Activated CD8-positive, alpha-beta T cell treated with anti-CD3 and anti-CD28 coated beads for 36 hours (primary cell): ENCODE results near the gene PLSCR3. TPM values are rescaled to one million over a fixed set of nuclear protein-coding genes. Genes with fewer than 3 reads are reported as not detected.
A peak's percentile ranks its signal among the peaks of the same experiment; 100 is the strongest.

Source experiments
- ATAC-seq: fragments of 200-7000 bp; cut with Tn5 transposase; one replicate; pipeline ENCODE4 v1.10.0; 2021; ENCODE audit warnings: mild to moderate bottlenecking, moderate library complexity
- CTCF ChIA-PET: fragments of 350-600 bp; sonication (Branson Sonifier 250); formaldehyde crosslinking; loops from one replicate; lab custom pipeline; 2021; ENCODE audit warnings: antibody characterized with exemption; lab: Charles Lee
- POLR2A ChIA-PET: fragments of 350-600 bp; sonication (Branson Sonifier 250); formaldehyde crosslinking; loops from one replicate; lab custom pipeline; 2021; ENCODE audit warnings: antibody characterized with exemption; lab: Charles Lee
- DNase-seq: peaks from one replicate; pipeline ENCODE4 v3.0.0-alpha.2; 2020
- H3K27ac Mint-ChIP-seq: one replicate; pipeline ENCODE4 v1.8.0; 2021; ENCODE audit warnings: mild to moderate bottlenecking, mixed read lengths
- H3K27me3 Mint-ChIP-seq: one replicate; pipeline ENCODE4 v1.8.0; 2021; ENCODE audit warnings: mixed read lengths
- H3K36me3 Mint-ChIP-seq: one replicate; pipeline ENCODE4 v1.8.0; 2021; ENCODE audit warnings: low read depth, mixed read lengths
- H3K4me1 Mint-ChIP-seq: one replicate; pipeline ENCODE4 v1.8.0; 2021; ENCODE audit warnings: low read depth, mixed read lengths
- H3K4me3 Mint-ChIP-seq: one replicate; pipeline ENCODE4 v1.8.0; 2021; ENCODE audit warnings: mild to moderate bottlenecking, moderate library complexity, mixed read lengths
- H3K9me3 Mint-ChIP-seq: one replicate; pipeline ENCODE4 v1.8.0; 2021; ENCODE audit warnings: mixed read lengths
- intact Hi-C: fragments of 100-400 bp; cut with micrococcal nuclease; formaldehyde crosslinking; loops from one replicate; pipeline ENCODE4 v1.10.0; 2022
- total RNA-seq, 2 experiments: library from RNA; stranded (reverse); gene quantifications; one replicate each; pipeline ENCODE4 v1.2.3, GENCODE V29; 2021
- TF ChIP-seq, protein P1 (sequence below): fragments of 200-600 bp; IDR thresholded peaks from one replicate; pipeline ENCODE4 v1.8.0; 2022; ENCODE audit warnings: antibody characterized with exemption, mild to moderate bottlenecking

Gene PLSCR3
- total RNA-seq, 2 experiments from 2014 or later = 62.6 to 71.1 TPM

DNA sequence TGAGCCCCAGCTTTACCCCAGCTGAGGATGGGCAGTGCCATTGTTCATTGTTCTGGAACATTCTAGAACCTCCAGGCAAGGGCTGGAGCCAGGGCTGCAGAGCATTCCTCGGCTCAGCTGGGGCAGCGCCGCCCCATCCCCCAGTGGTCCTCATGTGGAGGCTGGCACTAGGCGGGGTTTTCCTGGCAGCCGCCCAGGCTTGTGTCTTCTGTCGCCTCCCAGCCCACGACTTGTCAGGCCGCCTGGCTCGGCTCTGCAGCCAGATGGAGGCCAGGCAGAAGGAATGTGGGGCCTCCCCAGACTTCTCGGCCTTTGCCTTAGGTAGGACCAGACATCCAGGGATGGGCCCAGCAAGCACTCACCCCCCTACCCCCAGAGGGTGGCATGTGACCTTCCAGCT is 39.3 kb downstream of the PLSCR3 start, which contains the start of gene TMEM95:
Gene TMEM95, plus strand, starts transcription at position 104 of the 400 bp plus-strand sequence. Its CDS starts 49 bp downstream, at position 153.
- Mint-ChIP-seq H3K36me3 (peaks cover 21% of the 10 kb centered on the region), H3K9me3 (no peaks in the 10 kb centered on the region), H3K4me3 (peak within 1 kb of the TSS; percentile 87), H3K27ac (peak within 1 kb of the TSS; percentile 49), H3K4me1 (peaks cover 37% of the 10 kb centered on the region), H3K27me3 (no peaks in the 10 kb centered on the region)
- ChIA-PET POLR2A (interaction anchor here (0.6 to 1.5 kb wide), 7 partner anchors 49 to 332 kb away, joined by 3 to 7 read pairs (median 4); partner anchors contain the start of genes POLR2A, TMEM256 and TP53), CTCF (interaction anchor here (0.6 to 6.3 kb wide), 36 partner anchors 10 to 259 kb away, joined by 3 to 68 read pairs (median 7); partner anchors contain the start of genes ACAP1, SENP3, SOX15 and TMEM102)
- DNase-seq (no peak), ATAC-seq (no peak)
- TF ChIP-seq, protein P1, sequence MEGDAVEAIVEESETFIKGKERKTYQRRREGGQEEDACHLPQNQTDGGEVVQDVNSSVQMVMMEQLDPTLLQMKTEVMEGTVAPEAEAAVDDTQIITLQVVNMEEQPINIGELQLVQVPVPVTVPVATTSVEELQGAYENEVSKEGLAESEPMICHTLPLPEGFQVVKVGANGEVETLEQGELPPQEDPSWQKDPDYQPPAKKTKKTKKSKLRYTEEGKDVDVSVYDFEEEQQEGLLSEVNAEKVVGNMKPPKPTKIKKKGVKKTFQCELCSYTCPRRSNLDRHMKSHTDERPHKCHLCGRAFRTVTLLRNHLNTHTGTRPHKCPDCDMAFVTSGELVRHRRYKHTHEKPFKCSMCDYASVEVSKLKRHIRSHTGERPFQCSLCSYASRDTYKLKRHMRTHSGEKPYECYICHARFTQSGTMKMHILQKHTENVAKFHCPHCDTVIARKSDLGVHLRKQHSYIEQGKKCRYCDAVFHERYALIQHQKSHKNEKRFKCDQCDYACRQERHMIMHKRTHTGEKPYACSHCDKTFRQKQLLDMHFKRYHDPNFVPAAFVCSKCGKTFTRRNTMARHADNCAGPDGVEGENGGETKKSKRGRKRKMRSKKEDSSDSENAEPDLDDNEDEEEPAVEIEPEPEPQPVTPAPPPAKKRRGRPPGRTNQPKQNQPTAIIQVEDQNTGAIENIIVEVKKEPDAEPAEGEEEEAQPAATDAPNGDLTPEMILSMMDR = no peak
- intact Hi-C loops = loop anchor here (10.0 kb wide), 2 partner anchors 130 to 210 kb away; partner anchors contain the start of genes POLR2A, SENP3 and SLC35G6

DNA sequence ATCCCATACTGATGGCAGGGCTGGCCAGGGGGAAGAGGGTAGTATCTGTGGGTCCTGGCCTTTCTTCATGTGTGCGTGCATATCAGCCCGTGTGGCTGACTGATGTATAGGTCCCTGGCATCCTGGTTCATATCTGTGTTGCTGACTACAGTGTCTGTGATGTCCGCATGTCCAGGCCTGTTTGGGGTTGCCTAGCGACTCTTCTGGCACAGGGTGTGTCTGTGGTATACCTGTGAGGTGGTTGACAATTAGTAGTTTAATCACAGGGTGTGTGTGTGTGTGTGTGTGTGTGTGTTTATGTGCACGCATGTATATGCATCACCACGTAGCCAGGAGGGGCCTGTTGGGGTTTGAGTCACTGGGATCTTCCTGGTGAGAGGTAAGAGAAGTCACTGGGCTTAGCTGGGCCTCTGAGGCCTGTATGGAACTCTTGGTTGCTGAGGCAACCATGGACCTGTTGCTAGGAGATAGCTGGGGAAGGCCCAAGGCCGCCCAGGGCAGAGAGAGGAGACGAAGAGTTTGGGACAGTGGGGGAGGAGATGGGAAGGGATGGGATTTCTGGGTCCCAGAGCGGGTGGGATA is 40.0 kb downstream of the PLSCR3 start:
- peak; percentile 76 for DNase-seq
- H3K27me3 Mint-ChIP-seq = no peaks in the 10 kb centered on the region
- H3K4me1 Mint-ChIP-seq = peaks cover 43% of the 10 kb centered on the region
- CTCF ChIA-PET = interaction anchor here (1.1 to 6.3 kb wide), 11 partner anchors 18 to 235 kb away, joined by 3 to 68 read pairs (median 7); partner anchors contain the start of genes ACAP1, SENP3, SOX15 and TMEM102
- peaks cover 26% of the 10 kb centered on the region for H3K36me3 Mint-ChIP-seq
- H3K27ac Mint-ChIP-seq = peak overlapping the region; percentile 49
- POLR2A ChIA-PET = interaction anchor here (1.0 to 1.5 kb wide), 5 partner anchors 9 to 196 kb away, joined by 3 to 4 read pairs (median 3); partner anchors contain the start of gene TMEM256
- intact Hi-C loops = loop anchor here (5.0 to 10.0 kb wide), 3 partner anchors 83 to 210 kb away; partner anchors contain the start of genes FGF11, POLR2A, SENP3 and SLC35G6
- H3K9me3 Mint-ChIP-seq = no peaks in the 10 kb centered on the region
- ATAC-seq = peak; percentile 9
- TF ChIP-seq, protein P1 = no peak
- peak overlapping the region; percentile 87 for H3K4me3 Mint-ChIP-seq

DNA sequence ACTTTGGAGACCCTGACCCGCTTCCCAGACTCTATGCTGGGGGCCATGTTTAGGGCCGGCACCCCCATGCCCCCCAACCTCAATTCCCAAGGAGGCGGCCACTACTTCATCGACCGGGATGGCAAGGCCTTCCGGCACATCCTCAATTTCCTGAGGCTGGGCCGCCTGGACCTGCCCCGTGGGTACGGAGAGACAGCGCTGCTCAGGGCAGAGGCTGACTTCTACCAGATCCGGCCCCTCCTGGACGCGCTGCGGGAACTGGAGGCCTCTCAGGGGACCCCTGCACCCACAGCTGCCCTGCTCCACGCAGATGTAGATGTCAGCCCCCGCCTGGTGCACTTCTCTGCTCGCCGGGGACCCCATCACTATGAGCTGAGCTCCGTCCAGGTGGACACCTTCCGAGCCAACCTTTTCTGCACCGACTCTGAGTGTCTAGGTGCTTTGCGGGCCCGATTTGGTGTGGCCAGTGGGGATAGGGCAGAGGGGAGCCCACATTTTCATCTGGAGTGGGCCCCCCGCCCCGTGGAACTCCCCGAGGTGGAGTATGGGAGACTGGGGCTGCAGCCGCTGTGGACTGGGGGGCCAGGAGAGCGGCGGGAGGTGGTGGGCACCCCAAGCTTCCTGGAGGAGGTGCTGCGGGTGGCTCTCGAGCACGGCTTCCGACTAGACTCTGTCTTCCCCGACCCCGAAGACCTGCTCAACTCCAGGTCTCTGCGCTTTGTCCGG is 41.3 kb downstream of the PLSCR3 start:
- no peak for DNase-seq
- no peaks in the 10 kb centered on the region for H3K9me3 Mint-ChIP-seq
- ChIA-PET POLR2A (interaction anchor here (0.8 to 1.5 kb wide), 8 partner anchors 8 to 335 kb away, joined by 3 to 4 read pairs (median 3); no protein-coding TSS in a partner anchor), CTCF (interaction anchor here (0.7 to 6.3 kb wide), 9 partner anchors 15 to 237 kb away, joined by 3 to 68 read pairs (median 4); partner anchors contain the start of genes SOX15, TMEM102 and TNFSF13)
- TF ChIP-seq, protein P1 = no peak
- peak overlapping the region; percentile 82 for H3K27ac Mint-ChIP-seq
- H3K36me3 Mint-ChIP-seq = peaks cover 32% of the 10 kb centered on the region
- peaks cover 53% of the 10 kb centered on the region for H3K4me1 Mint-ChIP-seq
- no peak for ATAC-seq
- intact Hi-C loops = loop anchor here (5.0 to 10.0 kb wide), 3 partner anchors 84 to 212 kb away; partner anchors contain the start of genes FGF11, POLR2A, SENP3 and SLC35G6
- no peaks in the 10 kb centered on the region for H3K27me3 Mint-ChIP-seq
- H3K4me3 Mint-ChIP-seq = peak overlapping the region; percentile 87

DNA sequence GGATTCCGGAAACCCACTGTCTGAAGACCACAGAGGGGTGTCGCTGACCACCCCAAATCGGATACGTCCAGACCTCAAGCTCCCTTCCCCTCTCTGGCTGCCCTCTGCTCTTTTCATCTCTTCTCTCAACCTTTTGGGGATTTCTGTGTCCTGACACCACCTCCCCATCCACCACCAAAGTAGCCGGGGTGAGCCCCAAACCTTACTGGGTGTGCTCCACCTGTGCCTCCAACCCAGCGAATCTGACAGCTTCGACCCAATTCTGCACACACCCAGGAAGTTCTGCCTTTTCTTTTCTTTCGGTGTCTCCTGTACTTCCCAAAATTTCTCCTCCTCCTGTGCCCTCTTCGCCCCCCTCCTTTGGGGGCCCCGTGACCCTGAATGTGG is 41.8 kb downstream of the PLSCR3 start:
- TF ChIP-seq, protein P1 = peak; percentile 17
- ATAC-seq (no peak), DNase-seq (no peak)
- Mint-ChIP-seq H3K4me3 (peak overlapping the region; percentile 87), H3K9me3 (no peaks in the 10 kb centered on the region), H3K27ac (peak overlapping the region; percentile 82), H3K27me3 (no peaks in the 10 kb centered on the region), H3K36me3 (peaks cover 36% of the 10 kb centered on the region), H3K4me1 (peaks cover 57% of the 10 kb centered on the region)
- ChIA-PET CTCF (interaction anchor here (0.8 to 6.3 kb wide), 4 partner anchors 15 to 205 kb away, joined by 3 to 68 read pairs (median 3); partner anchors contain the start of genes TMEM102 and TNFSF13), POLR2A (interaction anchor here (1.0 to 1.4 kb wide), 3 partner anchors 33 to 335 kb away, joined by 3 read pairs; no protein-coding TSS in a partner anchor)
- intact Hi-C loops = loop anchor here (5.0 to 10.0 kb wide), 3 partner anchors 85 to 212 kb away; partner anchors contain the start of genes FGF11, POLR2A, SENP3 and SLC35G6
